ENCODE data around the gene SMIM30.

DNA sequence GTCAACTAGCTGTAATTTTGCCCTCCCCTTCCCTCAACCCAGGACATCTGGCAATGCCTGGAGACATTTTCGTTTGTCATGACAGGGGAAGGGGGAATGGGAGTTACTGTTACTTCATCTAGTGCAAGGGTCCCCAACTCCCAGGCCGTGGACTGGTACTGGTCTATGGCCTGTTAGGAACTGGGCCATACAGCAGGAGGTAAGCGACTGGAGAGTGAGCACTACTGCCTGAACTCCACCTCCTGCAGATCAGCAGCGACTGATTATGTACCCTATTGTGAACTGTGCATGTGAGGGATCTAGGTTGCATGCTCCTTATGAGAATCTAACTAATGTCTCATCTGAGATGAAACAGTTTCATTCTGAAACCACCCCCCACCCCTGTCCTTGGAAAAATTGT lies 22.6 kb upstream of the SMIM30 start:
- no peak for TF ChIP-seq POLR2A (IDR thresholded peaks at IDR 0.05)
- TF ChIP-seq, protein P1, sequence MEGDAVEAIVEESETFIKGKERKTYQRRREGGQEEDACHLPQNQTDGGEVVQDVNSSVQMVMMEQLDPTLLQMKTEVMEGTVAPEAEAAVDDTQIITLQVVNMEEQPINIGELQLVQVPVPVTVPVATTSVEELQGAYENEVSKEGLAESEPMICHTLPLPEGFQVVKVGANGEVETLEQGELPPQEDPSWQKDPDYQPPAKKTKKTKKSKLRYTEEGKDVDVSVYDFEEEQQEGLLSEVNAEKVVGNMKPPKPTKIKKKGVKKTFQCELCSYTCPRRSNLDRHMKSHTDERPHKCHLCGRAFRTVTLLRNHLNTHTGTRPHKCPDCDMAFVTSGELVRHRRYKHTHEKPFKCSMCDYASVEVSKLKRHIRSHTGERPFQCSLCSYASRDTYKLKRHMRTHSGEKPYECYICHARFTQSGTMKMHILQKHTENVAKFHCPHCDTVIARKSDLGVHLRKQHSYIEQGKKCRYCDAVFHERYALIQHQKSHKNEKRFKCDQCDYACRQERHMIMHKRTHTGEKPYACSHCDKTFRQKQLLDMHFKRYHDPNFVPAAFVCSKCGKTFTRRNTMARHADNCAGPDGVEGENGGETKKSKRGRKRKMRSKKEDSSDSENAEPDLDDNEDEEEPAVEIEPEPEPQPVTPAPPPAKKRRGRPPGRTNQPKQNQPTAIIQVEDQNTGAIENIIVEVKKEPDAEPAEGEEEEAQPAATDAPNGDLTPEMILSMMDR (IDR thresholded peaks at IDR 0.05 in 4 of 5, conservative IDR thresholded peaks at IDR 0.05 in 1 of 5), result no peak
